Hematopoietic multipotent progenitor cell (in vitro differentiated cells): ENCODE data around the gene LEP. TPM values are rescaled to one million over a fixed set of nuclear protein-coding genes. Genes with fewer than 3 reads are reported as not detected.
"Not testable (repeated sequence)": the region's sequence is repeated elsewhere in the genome, so short reads cannot be mapped to it uniquely, and the experiment has no call there.

Source experiments
- DNase-seq, 3 donors: peaks; one replicate each; pipeline ENCODE4 v3.0.0-alpha.2; 2011 to 2015; ENCODE audit warnings: low read depth in 2 of 3, low spot score in 2 of 3
- total RNA-seq: library from RNA; depleted of rRNA; stranded (reverse); fragments of >200 nt; gene quantifications from one replicate; pipeline ENCODE4 v1.2.3, GENCODE V29; 2012

LEP gene
- total RNA-seq, 1 donor, result under 0.01 TPM

DNA sequence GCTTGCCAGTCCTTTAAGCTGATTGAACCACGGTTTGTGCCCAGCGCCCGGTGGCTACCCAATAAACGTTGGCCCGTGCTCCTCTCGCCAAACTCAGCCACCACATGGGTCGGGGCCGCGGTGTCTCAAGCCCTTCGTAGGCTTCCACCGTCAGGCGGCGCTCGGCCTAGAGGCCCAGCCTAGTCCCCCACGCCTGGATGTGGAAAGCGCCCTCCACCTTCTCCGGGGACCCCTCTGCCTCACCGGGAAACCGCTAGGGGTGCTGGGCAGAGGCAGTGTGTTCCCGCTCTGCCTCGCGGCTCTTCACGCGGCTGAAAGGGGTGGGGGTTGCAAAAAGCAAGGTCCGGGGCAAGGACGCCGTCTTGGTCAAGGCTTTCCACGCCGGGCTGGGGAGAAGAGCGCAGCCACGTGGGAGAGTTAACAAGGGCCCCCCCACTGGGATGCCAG is 29.8 kb downstream of the LEP start:
- DNase-seq, result peak in 1 of 3 donors; percentile 6

DNA sequence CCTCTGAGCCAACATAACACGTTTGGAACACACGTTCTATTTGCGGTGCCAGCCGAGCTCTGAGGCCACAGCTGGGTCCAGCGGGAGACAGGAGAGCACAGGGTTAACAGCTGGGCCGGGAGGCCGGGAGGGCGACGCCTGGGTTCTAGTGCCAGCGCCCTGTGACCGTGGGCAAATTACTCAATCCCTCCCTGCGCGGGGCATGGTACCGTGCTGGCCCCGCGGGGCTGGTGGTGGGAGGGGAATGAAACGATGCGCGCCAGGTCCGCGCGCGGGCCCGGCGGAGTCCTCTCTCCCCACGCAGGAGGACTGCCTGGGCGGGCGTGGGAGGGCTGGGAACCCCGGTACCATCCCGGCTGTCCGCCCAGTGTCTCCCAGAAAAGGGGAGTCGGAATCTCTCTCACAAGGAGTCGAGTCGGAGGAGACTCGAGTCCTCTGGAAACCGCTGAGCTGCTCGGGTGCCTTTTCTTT is 30.4 kb downstream of the LEP start:
- no peak for DNase-seq

DNA sequence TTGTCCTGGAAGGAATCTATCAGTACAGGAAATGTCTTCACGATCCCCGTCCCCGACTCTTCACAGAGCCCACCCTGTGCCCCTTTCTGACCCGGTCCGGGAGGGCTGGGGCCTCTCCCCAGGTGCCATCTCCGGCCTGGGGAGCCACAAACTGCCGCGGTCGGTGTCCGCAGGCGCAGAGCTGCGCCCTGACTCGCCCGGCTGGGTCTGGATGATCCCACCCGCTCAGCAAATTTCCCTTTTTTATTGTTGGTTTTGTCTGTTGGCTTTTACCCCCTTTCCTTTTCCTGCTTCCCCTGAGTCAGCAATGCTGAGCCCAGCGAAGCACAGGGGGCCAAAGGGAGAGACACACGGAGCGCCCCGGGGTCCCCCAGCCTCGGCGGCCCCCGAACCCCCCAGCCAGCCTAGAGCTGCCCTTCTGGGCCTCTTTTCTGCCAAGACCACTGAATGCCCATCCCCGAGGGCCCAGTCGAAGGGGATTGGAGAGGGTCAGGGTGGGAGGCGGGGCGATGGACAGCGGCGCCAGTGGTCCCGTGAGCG is 30.9 kb downstream of the LEP start:
- peak in 2 of 3 donors; percentile 9 to 20 for DNase-seq

DNA sequence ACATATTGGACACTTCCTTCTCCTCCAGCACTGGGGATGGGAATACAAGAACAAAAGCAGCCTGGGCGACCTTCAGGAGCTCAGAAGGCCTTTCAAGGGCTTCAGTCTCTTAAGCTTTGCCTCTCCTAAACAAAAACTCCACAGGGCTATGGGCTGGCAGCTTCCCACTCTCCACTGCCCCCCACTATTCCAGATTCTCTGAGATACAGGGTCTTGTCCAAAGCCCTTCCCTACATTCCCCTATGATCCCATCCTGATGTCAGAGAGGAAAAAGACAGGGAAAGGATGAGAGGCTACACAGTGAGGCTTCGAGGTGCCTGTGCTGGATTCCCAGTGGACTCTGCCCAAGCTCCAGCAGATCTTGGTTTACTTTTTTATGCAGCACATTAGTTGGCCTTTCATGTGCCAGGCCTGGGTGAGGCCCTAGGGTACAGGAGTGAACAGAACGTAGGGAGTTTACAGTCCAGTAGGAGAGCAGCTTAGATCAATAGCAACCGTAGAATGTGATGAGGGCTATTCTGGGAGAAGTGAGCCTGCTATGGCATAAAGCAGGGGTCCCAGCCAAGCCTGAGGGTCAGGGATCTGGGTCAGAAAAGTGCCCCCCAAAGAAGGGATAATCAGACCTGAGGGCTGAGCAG is 33.3 kb downstream of the LEP start:
- no peak for DNase-seq

DNA sequence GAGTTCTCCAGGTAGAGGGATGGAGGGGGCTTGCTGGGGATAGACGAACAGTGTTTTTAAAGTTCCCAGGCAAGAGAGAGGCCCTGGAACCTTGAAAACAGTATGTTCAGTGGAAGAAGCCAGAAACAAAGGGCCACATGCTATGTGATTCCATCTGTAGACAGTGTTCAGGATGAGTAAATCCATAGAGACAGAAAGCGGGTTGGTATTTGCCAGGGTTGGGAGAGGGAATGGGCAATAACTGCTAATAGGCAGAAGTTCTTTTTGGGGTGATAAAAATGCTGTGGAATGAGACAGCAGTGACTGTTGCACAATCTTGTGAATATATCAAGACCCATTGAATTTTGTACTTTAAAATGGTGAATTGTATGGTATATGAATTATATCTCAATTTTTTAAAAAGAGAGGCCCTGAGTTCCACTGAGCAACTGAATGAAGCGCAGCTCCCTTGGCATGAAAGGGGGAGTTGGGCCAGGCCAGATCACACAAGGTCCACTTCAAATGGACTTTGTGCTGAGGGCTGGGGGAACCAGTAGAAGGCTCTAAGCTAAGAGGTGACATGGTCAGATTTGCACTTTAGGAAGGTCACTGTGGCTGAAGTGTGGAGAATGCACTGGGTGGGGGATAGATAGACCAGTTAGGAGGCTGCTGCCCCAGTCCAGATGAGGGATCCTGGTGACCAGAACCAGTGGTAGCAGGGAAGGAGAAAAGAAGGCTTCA is 34.0 kb downstream of the LEP start:
- DNase-seq, result no peak

DNA sequence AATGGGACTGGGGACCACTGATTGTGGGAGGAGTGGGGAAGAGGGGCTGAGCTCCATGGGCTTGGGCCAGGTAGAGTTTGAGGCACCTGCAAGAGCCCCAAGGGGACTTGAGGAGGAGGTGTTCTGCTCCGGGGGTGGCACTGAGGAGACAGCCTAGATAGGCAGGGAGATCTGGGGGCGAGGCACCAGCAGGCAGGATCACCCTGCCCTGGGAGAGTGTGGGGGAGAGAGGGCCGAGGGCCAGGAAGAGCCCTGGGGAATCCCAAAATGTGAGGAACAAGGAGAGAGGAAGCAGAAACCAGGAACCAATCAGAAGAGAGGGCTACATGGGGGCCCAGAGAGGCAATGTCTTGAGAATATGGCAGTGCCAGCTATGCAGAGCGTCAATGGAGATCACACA is 34.6 kb downstream of the LEP start:
- DNase-seq, result no peak

DNA sequence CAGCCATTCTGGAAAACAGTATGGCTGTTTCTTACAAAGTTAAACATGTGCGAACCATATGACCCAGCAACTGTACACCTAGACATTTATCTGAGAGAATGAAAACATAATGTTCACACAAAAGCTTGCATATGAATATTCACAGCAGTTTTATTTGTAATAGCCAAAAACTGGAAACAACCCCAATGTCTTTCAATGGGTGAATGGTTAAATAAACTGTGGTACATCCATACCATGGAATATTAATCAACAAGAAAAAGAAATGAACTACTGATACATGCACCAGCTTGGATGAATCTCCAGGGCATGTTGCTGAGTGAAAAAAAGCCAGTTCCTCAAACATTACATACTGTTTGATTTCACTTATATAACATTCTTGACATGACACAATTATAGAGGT is 37.3 kb downstream of the LEP start:
- no peak for DNase-seq

DNA sequence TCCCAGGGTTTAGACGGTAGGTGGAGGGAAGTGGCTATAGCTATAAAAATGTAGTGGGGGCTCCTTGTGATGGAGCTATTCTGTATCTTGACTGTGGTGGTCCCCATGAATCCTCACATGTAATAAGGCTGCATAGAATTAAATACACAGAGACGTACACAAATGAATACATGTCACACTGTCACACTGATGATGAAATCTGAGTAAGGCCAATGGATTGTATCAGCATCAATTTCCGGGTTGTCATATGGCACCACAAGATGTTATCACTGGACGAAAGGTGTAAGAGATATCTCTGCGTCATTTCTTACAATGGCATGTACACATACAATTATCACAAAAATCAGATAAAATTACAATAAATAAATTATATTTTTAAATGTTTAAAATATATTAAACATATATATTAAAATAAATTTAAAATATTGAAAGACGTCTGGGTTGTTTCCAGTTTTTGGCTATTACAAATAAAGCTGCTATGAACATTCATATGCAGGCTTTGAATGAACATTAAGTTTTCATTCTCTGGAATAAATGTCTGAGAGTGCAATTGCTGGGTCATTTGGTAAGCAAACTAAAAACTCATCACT is 38.1 kb downstream of the LEP start:
- DNase-seq, result no peak

DNA sequence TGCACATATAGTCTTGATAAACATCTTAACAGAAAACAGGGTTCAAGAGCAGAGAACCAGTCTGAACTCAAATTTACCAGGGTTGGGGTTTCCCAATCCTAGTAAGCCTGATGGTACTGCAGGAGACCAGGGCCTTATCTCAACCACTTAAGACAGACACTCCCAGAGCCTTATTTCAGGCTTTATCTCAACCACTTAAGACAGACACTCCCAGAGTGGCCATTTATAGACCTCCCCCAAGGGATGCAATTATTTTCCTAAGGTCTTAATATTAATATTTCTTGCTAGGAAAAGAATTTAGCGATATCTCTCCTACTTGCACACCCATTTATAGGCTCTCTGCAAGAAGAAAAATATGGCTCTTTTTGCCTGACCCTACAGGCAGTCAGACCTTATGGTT is 39.4 kb downstream of the LEP start:
- DNase-seq, result peak in 1 of 3 donors; percentile 28

DNA sequence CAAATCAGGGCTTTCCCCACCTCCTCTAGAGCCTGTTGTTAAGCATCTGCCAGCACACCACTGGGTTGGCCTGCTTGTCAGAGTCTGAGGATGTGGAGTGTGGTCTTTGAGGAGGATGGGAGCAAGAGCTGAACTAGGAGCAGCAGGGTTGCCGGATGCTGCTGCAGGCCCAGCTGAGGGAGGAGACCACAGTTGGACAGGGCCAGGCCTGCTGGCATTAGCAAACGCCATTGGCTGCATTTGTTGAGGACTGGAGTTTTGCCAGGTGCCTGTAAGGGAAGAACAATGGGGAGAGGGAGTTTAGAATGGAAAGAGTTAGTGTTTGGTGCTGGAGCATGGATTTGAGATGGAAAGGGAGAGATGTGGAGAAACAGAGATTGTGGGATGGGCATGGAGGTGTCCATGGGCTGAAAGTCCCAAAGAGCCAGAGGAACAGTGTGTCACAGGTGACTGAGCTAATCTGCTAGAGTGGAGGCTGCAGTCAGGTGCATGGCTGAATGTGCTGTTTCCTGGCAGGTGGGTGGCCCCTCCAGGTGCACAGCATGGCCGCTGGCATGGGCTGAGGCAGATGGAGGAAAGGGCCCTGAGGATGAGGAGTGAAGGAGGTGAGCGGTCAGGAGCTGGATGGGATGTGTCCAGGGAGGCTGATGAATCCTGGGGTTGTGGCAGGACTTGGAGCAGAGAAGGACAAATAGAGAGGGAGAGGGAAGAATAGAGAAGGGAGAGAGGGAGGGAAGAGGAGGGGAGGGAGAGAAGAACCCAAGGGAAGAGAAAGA is 40.7 kb downstream of the LEP start:
- no peak for DNase-seq

DNA sequence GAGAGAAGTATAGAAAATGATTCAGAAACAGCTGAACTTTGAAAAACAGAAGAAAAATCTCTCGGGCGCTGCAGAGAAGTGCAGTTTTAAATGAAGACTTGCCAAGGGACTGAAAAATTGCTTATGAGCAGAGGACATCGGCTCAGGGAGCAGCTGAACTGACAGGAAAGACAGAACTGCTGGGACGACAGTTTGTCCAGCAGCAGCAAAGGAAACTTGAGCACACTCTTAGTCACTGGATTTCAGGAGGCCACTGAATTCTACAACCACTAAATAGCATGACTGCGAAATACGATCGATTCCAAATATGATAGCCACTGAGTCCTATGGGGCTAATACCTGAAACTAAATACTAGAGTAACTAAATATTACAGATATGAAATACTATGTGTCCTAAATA is 43.0 kb downstream of the LEP start:
- no peak for DNase-seq

DNA sequence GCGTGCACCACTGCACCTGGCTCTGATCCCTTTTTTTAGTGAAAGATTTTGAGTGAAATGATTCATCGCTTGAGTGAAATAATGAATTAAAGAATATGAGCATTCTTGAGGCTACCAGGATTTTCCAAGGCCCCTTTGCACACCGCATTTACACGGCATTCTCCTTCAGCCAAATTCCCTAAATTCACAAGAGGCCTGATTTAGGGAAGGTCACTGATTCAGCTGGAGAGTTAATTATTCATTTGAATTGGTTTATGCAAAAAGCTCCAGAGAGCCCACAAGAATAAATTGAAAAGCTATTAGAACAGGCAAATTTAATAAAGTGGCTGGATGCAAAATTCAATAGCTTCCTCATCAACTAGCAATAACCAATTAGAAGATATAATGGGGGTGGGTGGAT is 46.5 kb downstream of the LEP start:
- no peak for DNase-seq

DNA sequence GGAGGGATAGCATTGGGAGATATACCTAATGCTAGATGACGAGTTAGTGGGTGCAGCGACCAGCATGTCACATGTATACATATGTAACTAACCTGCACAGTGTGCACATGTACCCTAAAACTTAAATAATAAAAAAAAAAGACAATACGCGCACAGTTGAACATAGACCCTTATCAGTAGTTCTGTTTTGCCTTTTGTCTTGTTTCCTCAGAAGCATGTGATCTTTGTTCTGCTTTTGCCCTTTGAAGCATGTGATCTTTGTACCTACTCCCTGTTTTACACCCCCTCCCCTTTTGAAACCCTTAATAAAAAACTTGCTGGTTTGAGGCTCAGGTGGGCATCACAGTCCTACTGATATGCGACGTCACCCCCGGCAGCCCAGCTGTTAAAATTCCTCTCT is 56.9 kb downstream of the LEP start:
- not testable (repeated sequence) for DNase-seq

DNA sequence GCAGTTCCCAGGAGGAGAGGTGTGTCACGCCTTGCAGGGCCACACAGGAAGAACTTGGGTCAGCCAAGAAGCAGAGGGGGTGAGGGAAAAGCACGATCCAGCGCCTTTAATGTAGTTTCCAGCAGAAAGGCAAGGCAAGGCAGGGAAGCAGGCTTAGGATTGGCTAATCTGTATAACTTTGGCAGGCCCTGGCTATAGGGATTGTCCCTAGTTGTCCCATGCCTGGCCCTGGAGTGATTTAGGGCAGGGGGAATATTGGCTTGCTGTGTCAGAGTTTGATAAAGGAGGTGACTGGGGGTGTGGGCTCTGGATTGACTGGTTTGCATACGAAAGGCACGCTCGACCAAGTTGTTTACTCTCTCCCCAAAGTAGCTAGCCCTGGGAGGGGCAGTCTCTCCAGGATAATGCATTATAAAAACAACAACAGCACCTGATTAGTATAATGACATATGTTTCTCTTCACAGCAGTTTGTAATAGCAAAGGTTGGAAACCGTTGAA is 58.1 kb downstream of the LEP start:
- no peak for DNase-seq

DNA sequence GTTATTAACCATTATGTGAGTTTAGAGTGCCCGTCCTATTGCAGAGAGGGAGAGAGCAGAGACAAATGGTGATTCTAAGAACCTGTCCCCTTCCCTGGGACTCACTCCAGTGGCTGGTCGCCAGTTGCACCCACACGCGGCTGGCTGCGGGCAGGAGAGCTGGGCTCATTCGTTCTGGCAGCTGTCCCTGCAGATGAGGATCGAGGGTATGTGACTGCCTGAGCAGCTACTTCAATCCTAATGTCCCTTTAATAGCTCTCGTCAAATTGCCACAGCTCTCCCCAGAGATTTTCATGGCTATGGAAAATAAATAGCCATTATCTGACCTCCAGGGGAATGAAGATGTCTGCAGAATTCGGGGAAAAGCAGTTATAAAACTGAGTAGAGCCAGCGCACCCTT is 61.1 kb downstream of the LEP start:
- DNase-seq, result no peak

DNA sequence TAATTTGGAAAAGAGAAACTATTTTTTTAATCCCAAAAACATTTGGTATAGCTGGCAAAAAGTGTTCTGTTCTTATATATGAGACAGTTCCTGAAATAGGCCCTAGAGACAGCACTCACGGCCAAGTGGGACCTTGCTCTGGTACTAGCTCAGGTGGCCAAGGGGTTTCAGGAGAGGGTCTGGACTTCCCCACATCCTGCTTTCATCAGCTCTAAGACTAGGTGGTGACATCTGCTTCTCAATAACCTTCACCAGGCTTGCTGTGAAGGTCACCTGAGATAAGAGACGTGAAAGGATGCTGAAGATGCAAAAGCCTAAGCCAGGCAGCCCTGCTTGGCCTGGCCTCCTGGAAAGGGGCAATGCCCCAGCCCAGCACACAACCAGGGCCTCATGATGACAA is 62.1 kb downstream of the LEP start:
- DNase-seq, result no peak

DNA sequence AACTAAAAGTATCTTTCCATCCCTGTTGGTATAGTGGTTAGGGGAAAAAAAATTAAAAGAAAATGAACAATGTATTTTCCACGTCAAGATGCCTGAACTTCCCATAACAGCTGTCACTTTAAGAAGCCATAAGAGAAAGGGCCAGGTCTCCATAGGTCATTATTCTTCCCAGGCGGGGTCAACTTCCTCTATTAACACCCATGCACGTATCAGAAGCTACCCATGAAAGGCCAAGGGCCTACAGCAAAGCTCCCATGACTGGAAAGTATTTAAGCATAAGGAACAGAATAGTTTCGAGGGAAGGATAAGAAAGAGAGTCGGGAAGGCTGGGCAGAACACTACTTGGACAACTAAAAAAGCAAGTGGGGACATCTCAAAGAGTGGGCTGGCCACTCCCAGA is 62.6 kb downstream of the LEP start:
- DNase-seq, result no peak

DNA sequence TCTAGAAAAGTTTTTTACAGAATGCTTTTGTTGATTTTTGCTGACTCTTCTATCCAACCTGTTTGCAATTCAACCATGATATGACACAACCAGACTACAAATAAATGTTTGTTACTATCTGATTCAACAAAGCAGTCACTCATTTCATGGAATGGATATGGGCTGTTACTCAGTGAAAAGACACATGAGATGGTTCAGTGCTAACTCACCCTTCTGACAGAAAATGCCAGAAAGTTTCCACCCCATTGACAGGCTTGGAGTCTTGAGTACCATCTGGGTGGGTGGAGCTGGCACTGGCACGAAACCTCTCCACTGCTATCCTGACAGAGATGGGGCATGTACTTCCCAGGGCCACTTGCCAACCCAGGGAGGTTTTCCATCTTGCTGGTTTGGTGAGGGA is 63.1 kb downstream of the LEP start:
- DNase-seq, result no peak

DNA sequence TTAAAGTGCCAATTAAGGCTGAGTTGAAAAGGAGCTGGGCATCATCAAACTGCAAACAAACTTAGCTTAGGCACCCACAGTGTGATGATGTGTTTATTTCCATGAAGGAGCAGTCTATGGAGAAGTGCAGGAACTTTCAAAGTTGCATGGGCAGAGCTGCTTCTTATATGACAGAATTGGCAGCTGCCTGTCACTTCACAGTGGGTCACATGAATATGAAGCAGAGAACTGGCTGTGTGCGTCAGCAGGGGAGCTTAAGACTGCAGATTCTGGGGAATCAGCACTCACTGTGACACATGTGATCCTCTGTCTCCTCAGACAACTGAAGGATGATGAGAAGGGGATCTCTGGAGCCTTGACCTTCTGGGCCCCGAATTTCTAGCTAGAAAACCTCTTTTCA is 66.0 kb downstream of the LEP start:
- DNase-seq, result no peak
